Cardiac muscle cell (in vitro differentiated cells and primary cell): Measurements from ENCODE around the gene PBXIP1. TPM values are rescaled to one million over a fixed set of nuclear protein-coding genes. Genes with fewer than 3 reads are reported as not detected.
A peak's percentile ranks its signal among the peaks of the same experiment; 100 is the strongest.

Experiments
- DNase-seq, 2 donors: peaks; one replicate each; pipeline versions ENCODE4 v3.0.0 to v3.0.0-alpha.2; 2010 to 2017; ENCODE audit warnings: low read depth in 1 of 2, low spot score in 1 of 2
- H3K27ac ChIP-seq: fragments of 200-600 bp; sonication (generic); 2 replicates; pipeline ENCODE4 v1.5.1; 2016
- H3K27me3 ChIP-seq: fragments of 200-600 bp; sonication (generic); 2 replicates; pipeline ENCODE4 v1.6.0; 2016; ENCODE audit warnings: control low read depth
- H3K36me3 ChIP-seq: fragments of 200-600 bp; sonication (generic); 2 replicates; pipeline ENCODE4 v1.5.1; 2016; ENCODE audit warnings: control low read depth
- H3K4me1 ChIP-seq: fragments of 200-600 bp; sonication (generic); 2 replicates; pipeline ENCODE4 v1.8.1; 2017; ENCODE audit warnings: low read depth, mild to moderate bottlenecking, mixed run types
- H3K4me3 ChIP-seq: fragments of 200-600 bp; sonication (generic); 2 replicates; pipeline ENCODE4 v1.5.1; 2016; ENCODE audit warnings: mild to moderate bottlenecking
- H3K9me3 ChIP-seq: fragments of 200-600 bp; sonication (generic); 2 replicates; pipeline ENCODE4 v1.5.1; 2017; ENCODE audit warnings: low read depth, mild to moderate bottlenecking, control low read depth
- CTCF ChIP-seq: IDR thresholded peaks from 2 replicates; pipeline ENCODE4 v1.5.1; 2012; ENCODE audit warnings: low read depth, mild to moderate bottlenecking, low read length
- polyA plus RNA-seq: library from polyadenylated mRNA; unstranded; fragments of >200 nt; fragmentation: Nextera tagmentation; extraction: Ambion mirVana; gene quantifications from 2 replicates; pipeline ENCODE4 v1.2.1, GENCODE V29; 2016
- total RNA-seq: library from RNA; depleted of rRNA; stranded (reverse); fragments of >200 nt; gene quantifications from 2 replicates; pipeline ENCODE4 v1.2.3, GENCODE V29; 2016

PBXIP1 gene
- total and polyA plus RNA-seq, 2 experiments from 2014 or later: 108 to 161 TPM

GRCh38 chr1:154926201-154926600 lies 29.7 kb downstream of the PBXIP1 start:
- Histone ChIP-seq H3K9me3 (no peaks in the 10 kb centered on the region), H3K4me1 (peaks cover under 1% of the 10 kb centered on the region), H3K27ac (no peak overlapping the region), H3K27me3 (no peaks in the 10 kb centered on the region), H3K4me3 (no peak overlapping the region), H3K36me3 (peaks cover 7% of the 10 kb centered on the region)
- DNase-seq: no peak
- no peak for TF ChIP-seq CTCF

DNA sequence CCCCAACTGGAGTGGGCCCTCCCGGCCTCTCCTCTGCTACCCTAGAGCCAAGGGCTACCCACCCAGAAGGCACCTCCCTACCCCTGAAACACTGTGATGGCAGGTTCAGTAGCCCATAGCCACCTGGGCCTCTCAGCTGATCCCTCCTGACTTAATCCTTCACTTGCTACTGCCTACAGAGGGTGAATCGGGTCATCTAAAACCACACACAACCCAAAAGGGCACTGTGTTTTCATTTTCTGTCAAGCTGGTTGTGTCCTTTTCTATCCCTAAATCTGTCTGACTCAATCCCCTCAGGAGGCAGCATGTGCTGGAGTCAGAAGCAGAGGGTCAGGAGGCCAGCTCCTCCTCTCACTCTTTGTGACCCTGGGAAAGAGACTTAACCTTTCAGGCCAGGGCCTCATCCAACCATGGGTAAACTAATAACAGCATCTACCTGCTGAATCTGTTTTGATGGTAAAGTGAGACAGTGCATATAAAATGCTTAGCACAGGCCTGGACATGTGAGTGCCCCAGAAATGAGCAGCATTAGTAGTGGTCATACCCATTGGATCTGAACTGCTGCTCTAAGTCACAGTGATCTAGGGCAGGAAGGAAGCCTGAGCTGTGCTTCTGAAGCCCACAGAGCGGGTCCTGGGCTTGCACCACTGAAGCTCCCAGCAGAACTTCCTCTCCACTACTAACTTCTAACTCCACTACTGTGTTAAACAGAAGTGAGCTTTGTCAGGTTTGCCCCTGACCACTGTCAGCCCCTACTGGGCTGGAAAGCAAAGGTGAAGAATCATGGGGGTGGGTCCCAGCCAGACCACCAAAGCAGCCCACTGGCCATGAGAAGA lies 30.3 kb downstream of the PBXIP1 start:
- H3K27ac ChIP-seq: no peak overlapping the region
- TF ChIP-seq CTCF: no peak
- DNase-seq: no peak
- H3K4me3 ChIP-seq: no peak overlapping the region
- H3K9me3 ChIP-seq: no peaks in the 10 kb centered on the region
- H3K4me1 ChIP-seq: no peaks in the 10 kb centered on the region
- peaks cover 7% of the 10 kb centered on the region for H3K36me3 ChIP-seq
- no peaks in the 10 kb centered on the region for H3K27me3 ChIP-seq

- TF ChIP-seq CTCF: no peak
- Histone ChIP-seq H3K27ac (no peak overlapping the region), H3K36me3 (peaks cover 7% of the 10 kb centered on the region)
Observed at GRCh38 chr1:154923695-154924094, 32.2 kb downstream of the PBXIP1 start.

DNA sequence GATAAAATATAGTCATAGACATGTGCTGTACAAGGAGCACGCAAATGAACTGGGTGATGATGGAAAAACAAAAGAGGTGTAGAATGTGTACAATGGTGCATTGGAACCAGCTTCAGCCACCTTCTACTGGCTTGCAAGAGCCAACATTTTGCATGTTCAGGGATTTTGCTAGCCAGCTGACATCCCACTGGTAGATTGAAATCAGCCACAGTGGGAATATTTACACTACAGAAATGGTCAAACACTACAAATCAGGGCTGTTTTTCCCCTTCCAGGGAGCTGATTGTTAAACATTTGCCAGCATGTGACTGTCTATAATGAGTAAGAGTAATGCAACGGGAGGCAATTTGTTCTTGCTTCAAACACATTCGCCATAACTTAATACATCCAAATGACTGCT lies 42.6 kb downstream of the PBXIP1 start:
- no peaks in the 10 kb centered on the region for H3K9me3 ChIP-seq
- no peaks in the 10 kb centered on the region for H3K27me3 ChIP-seq
- H3K4me3 ChIP-seq: no peak overlapping the region
- peaks cover 16% of the 10 kb centered on the region for H3K4me1 ChIP-seq
- TF ChIP-seq CTCF: no peak
- H3K27ac ChIP-seq: peak overlapping the region; percentile 45
- DNase-seq: no peak
- H3K36me3 ChIP-seq: no peaks in the 10 kb centered on the region

More at GRCh38 chr1:154923695-154924094, 32.2 kb downstream of the PBXIP1 start:
- Histone ChIP-seq H3K4me1 (no peaks in the 10 kb centered on the region), H3K4me3 (no peak overlapping the region), H3K9me3 (no peaks in the 10 kb centered on the region), H3K27me3 (no peaks in the 10 kb centered on the region)
- DNase-seq: no peak

DNA sequence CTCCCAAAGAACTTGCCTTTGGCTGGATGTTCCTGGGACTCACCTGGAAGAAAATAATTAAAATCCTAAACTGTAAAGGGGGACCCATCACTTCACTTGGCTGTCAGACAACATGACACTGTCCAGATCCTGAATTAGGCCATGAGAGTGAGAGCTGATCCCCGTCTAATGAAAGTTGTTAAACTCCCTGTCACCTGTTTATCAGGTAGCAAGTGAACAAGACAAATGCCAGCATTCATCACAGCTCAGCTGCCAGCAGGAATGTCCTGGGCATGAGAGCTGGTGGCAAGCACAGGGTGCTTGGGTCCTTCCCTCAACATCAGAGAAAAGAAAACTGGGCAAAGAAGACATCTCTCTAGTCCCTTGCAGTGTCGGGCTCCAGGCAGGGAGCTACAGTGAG lies 43.1 kb downstream of the PBXIP1 start:
- peak in 1 of 2 donors; percentile 66 for DNase-seq
- H3K27me3 ChIP-seq: no peaks in the 10 kb centered on the region
- peaks cover 16% of the 10 kb centered on the region for H3K4me1 ChIP-seq
- no peak overlapping the region for H3K4me3 ChIP-seq
- no peaks in the 10 kb centered on the region for H3K36me3 ChIP-seq
- peak overlapping the region; percentile 45 for H3K27ac ChIP-seq
- TF ChIP-seq CTCF: no peak
- no peaks in the 10 kb centered on the region for H3K9me3 ChIP-seq
